ENCODE results near the gene CLEC16A.

Gene CLEC16A

GRCh38 chr16:11032000-11032921, 87.9 kb downstream of the CLEC16A start:
- no peaks in the 10 kb centered on the region for H4K20me1 ChIP-seq (ENCODE audit: insufficient read depth)
- H3K27me3 ChIP-seq (ENCODE audit: insufficient read depth, low read depth): no peaks in the 10 kb centered on the region
- H3K36me3 ChIP-seq (ENCODE audit: insufficient read depth): no peaks in the 10 kb centered on the region
- H3K4me3 ChIP-seq (IDR thresholded peaks at IDR 0.05; ENCODE audit: insufficient read depth, low read depth, low read length): no peak overlapping the region
- no peak overlapping the region for H3K4me2 ChIP-seq
- H3K9ac ChIP-seq: no peak overlapping the region
- no peaks in the 10 kb centered on the region for H3K79me2 ChIP-seq (ENCODE audit: insufficient read depth, low read depth)
- TF ChIP-seq CTCF (conservative IDR thresholded peaks at IDR 0.05; ENCODE audit: low read depth, low read length): no peak
- H3K27ac ChIP-seq: no peak overlapping the region
- no peak overlapping the region for H2AFZ ChIP-seq (ENCODE audit: low read depth)
- H3K4me1 ChIP-seq (ENCODE audit: low read depth, poor library complexity, severe bottlenecking): peaks cover 11% of the 10 kb centered on the region

GRCh38 chr16:11032922-11033291, 88.5 kb downstream of the CLEC16A start:
- H3K79me2 ChIP-seq (ENCODE audit: insufficient read depth, low read depth): no peaks in the 10 kb centered on the region
- peaks cover 11% of the 10 kb centered on the region for H3K4me1 ChIP-seq (ENCODE audit: low read depth, poor library complexity, severe bottlenecking)
- H3K27ac ChIP-seq: no peak overlapping the region
- H3K9ac ChIP-seq: no peak overlapping the region
- TF ChIP-seq CTCF (conservative IDR thresholded peaks at IDR 0.05; ENCODE audit: low read depth, low read length): no peak
- no peak overlapping the region for H3K4me3 ChIP-seq (IDR thresholded peaks at IDR 0.05; ENCODE audit: insufficient read depth, low read depth, low read length)
- H3K27me3 ChIP-seq (ENCODE audit: insufficient read depth, low read depth): no peaks in the 10 kb centered on the region
- H3K36me3 ChIP-seq (ENCODE audit: insufficient read depth): no peaks in the 10 kb centered on the region
- H2AFZ ChIP-seq (ENCODE audit: low read depth): no peak overlapping the region
- H4K20me1 ChIP-seq (ENCODE audit: insufficient read depth): no peaks in the 10 kb centered on the region
- no peak overlapping the region for H3K4me2 ChIP-seq

- no peak overlapping the region for H2AFZ ChIP-seq (ENCODE audit: low read depth)
- TF ChIP-seq CTCF (conservative IDR thresholded peaks at IDR 0.05; ENCODE audit: low read depth, low read length): no peak
- H3K4me1 ChIP-seq (ENCODE audit: low read depth, poor library complexity, severe bottlenecking): peaks cover 11% of the 10 kb centered on the region
- no peak overlapping the region for H3K9ac ChIP-seq
- H3K27me3 ChIP-seq (ENCODE audit: insufficient read depth, low read depth): no peaks in the 10 kb centered on the region
- no peak overlapping the region for H3K4me2 ChIP-seq
- no peaks in the 10 kb centered on the region for H3K79me2 ChIP-seq (ENCODE audit: insufficient read depth, low read depth)
- H3K36me3 ChIP-seq (ENCODE audit: insufficient read depth): no peaks in the 10 kb centered on the region
- no peak overlapping the region for H3K4me3 ChIP-seq (IDR thresholded peaks at IDR 0.05; ENCODE audit: insufficient read depth, low read depth, low read length)
- H3K27ac ChIP-seq: no peak overlapping the region
- no peaks in the 10 kb centered on the region for H4K20me1 ChIP-seq (ENCODE audit: insufficient read depth)
Observed at GRCh38 chr16:11033629-11034420, 89.5 kb downstream of the CLEC16A start.

GRCh38 chr16:11034481-11034931, 90.1 kb downstream of the CLEC16A start:
- peak overlapping the region; percentile 19; the same call in 1 of the 2 replicates for H3K4me2 ChIP-seq
- no peak overlapping the region for H3K9ac ChIP-seq
- H3K27me3 ChIP-seq (ENCODE audit: insufficient read depth, low read depth): no peaks in the 10 kb centered on the region
- H3K36me3 ChIP-seq (ENCODE audit: insufficient read depth): no peaks in the 10 kb centered on the region
- no peaks in the 10 kb centered on the region for H4K20me1 ChIP-seq (ENCODE audit: insufficient read depth)
- no peak for TF ChIP-seq CTCF (conservative IDR thresholded peaks at IDR 0.05; ENCODE audit: low read depth, low read length)
- H3K4me3 ChIP-seq (IDR thresholded peaks at IDR 0.05; ENCODE audit: insufficient read depth, low read depth, low read length): no peak overlapping the region
- peaks cover 11% of the 10 kb centered on the region for H3K4me1 ChIP-seq (ENCODE audit: low read depth, poor library complexity, severe bottlenecking)
- no peak overlapping the region for H3K27ac ChIP-seq
- H2AFZ ChIP-seq (ENCODE audit: low read depth): no peak overlapping the region
- H3K79me2 ChIP-seq (ENCODE audit: insufficient read depth, low read depth): no peaks in the 10 kb centered on the region
